GM19395 (cell line): Measurements from ENCODE around the gene EMP2.

Experiments
- ATAC-seq: cut with Tn5 transposase; IDR thresholded peaks from one replicate; pipeline ENCODE4 v1.9.1; 2021; ENCODE audit warnings: mild to moderate bottlenecking, moderate library complexity; ENCODE audit not compliant: unreplicated experiment

EMP2 gene

GRCh38 chr16:10494343-10495030 is 85.9 kb downstream of the EMP2 start:
- peak; percentile 61 for ATAC-seq

DNA sequence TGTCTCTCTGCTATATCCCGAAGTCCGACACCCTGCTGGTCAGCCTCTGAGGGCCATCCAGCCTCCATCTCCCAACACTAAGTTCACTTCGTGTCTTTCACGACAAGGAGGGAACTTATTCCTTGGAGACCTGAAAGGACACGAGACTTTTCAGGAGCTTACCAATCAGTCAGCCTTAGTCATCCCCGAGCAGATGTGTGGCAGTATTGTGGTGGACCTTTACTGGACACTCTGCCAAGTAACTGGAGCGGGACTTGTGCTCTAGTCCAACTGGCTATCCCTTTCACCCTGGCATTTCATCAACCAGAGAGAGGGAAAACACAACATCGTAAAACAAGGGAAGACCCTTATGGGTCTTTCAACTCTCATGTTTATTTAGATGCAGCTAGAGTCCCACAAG is 87.1 kb downstream of the EMP2 start:
- no peak for ATAC-seq

DNA sequence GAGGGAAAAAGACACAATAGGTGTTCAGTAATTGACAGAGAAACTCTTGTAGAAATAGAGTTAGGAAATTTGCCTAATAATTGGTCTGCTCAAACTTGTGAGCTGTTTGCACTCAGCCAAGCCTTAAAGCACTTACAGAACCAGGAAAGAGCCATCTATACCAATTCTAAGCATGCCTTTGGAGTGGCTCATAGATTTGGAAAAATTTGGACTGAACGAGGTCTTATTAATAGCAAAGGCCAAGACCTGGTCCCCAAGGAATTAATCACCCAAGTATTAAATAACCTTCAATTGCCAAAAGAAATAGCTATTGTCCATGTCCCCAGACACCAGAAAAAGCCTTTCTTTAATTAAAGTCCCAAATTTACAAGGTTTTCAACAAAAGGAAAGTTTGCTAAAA is 90.3 kb downstream of the EMP2 start:
- ATAC-seq: no peak

DNA sequence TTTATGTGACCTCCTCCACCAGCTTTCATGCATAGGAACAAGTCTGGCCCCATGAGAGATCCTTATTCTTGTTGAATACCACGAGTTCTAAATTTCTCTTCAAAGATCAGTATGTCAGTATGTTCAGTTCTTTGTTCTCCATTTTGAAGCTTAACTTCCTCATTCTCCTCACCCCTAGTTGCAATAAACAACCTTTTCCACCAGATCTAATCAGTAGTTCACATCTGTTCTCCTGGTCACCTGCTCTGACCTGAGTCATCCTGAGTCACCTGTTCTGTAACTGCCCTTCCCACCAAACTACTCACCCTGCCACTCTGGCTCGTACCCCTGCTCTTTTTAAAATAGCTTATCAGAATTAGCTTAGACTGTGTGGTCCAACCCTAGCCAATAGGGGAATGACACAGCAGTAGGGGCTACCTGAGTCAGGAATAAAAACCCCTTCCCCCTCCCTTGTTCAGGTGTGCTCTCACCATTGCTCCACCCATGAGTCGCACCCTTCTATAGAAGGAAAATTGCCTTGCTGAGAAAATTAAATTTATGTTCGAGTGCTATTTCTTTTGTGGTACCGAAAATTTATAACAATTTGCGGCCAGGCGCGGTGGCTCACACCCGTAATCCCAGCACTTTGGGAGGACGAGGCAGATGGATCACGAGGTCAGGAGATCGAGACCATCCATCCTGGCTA is 94.6 kb downstream of the EMP2 start:
- no peak for ATAC-seq

- ATAC-seq: no peak
Observed at GRCh38 chr16:10485159-10485558, 95.2 kb downstream of the EMP2 start.

GRCh38 chr16:10480151-10480550 is 100.2 kb downstream of the EMP2 start:
- ATAC-seq: no peak
